Measurements from ENCODE around the gene KIAA0232. TPM values are rescaled to one million over a fixed set of nuclear protein-coding genes. Genes with fewer than 3 reads are reported as not detected.
A peak's percentile ranks its signal among the peaks of the same experiment; 100 is the strongest.

Gene KIAA0232
- total and polyA plus RNA-seq, 2 experiments from 2014 or later, result 11.3 to 34.3 TPM

GRCh38 chr4:6839579-6839978 is 57.1 kb downstream of the KIAA0232 start:
- no peaks in the 10 kb centered on the region for H3K27me3 ChIP-seq
- peaks cover 36% of the 10 kb centered on the region for H4K20me1 ChIP-seq (ENCODE audit: insufficient read depth, poor library complexity, severe bottlenecking)
- H2AFZ ChIP-seq, result no peak overlapping the region
- H3K27ac ChIP-seq, result peak overlapping the region; percentile 33
- H3K9me2 ChIP-seq (replicated peaks; ENCODE audit: insufficient read depth), result no peaks in the 10 kb centered on the region
- WGBS (ENCODE audit: low lambda C conversion rate, missing lambda C conversion rate), result 78% methylated on average over 4 of the region's 4 CpGs
- H3K79me2 ChIP-seq, result peaks cover 65% of the 10 kb centered on the region
- no peak for TF ChIP-seq EZH2phosphoT487 (IDR thresholded peaks at IDR 0.05; ENCODE audit: low read depth, severe bottlenecking, unreplicated experiment)
- TF ChIP-seq, protein P1, sequence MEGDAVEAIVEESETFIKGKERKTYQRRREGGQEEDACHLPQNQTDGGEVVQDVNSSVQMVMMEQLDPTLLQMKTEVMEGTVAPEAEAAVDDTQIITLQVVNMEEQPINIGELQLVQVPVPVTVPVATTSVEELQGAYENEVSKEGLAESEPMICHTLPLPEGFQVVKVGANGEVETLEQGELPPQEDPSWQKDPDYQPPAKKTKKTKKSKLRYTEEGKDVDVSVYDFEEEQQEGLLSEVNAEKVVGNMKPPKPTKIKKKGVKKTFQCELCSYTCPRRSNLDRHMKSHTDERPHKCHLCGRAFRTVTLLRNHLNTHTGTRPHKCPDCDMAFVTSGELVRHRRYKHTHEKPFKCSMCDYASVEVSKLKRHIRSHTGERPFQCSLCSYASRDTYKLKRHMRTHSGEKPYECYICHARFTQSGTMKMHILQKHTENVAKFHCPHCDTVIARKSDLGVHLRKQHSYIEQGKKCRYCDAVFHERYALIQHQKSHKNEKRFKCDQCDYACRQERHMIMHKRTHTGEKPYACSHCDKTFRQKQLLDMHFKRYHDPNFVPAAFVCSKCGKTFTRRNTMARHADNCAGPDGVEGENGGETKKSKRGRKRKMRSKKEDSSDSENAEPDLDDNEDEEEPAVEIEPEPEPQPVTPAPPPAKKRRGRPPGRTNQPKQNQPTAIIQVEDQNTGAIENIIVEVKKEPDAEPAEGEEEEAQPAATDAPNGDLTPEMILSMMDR (IDR thresholded peaks at IDR 0.05; ENCODE audit: poor library complexity), result no peak
- no peak for TF ChIP-seq EZH2 (IDR thresholded peaks at IDR 0.05; ENCODE audit: borderline replicate concordance)
- no peak for DNase-seq (ENCODE audit: low spot score)
- no peak overlapping the region for H3K4me3 ChIP-seq
- peaks cover 5% of the 10 kb centered on the region for H3K4me1 ChIP-seq (ENCODE audit: insufficient read depth)
- peak overlapping the region; percentile 24 for H3K4me2 ChIP-seq
- H3K36me3 ChIP-seq (replicated peaks; ENCODE audit: insufficient read depth, low read depth), result no peaks in the 10 kb centered on the region
- no peaks in the 10 kb centered on the region for H3K9me3 ChIP-seq (ENCODE audit: low read depth)

GRCh38 chr4:6840062-6840976 is 57.8 kb downstream of the KIAA0232 start:
- Histone ChIP-seq H3K4me3 (no peak overlapping the region), H3K27me3 (no peaks in the 10 kb centered on the region), H3K4me1 (ENCODE audit: insufficient read depth) (peaks cover 5% of the 10 kb centered on the region), H3K4me2 (peak overlapping the region; percentile 24), H4K20me1 (ENCODE audit: insufficient read depth, poor library complexity, severe bottlenecking) (peaks cover 36% of the 10 kb centered on the region), H3K27ac (peak overlapping the region; percentile 33), H3K9me2 (replicated peaks; ENCODE audit: insufficient read depth) (no peaks in the 10 kb centered on the region), H3K36me3 (replicated peaks; ENCODE audit: insufficient read depth, low read depth) (no peaks in the 10 kb centered on the region), H3K9me3 (ENCODE audit: low read depth) (no peaks in the 10 kb centered on the region), H3K79me2 (peaks cover 65% of the 10 kb centered on the region), H2AFZ (no peak overlapping the region)
- DNase-seq (ENCODE audit: low spot score), result peak; percentile 19
- WGBS (ENCODE audit: low lambda C conversion rate, missing lambda C conversion rate), result 52% methylated on average over 8 of the region's 8 CpGs
- no peak for TF ChIP-seq EZH2phosphoT487 (IDR thresholded peaks at IDR 0.05; ENCODE audit: low read depth, severe bottlenecking, unreplicated experiment)
- TF ChIP-seq EZH2 (IDR thresholded peaks at IDR 0.05; ENCODE audit: borderline replicate concordance), result no peak
- TF ChIP-seq, protein P1 (IDR thresholded peaks at IDR 0.05; ENCODE audit: poor library complexity), result no peak

DNA sequence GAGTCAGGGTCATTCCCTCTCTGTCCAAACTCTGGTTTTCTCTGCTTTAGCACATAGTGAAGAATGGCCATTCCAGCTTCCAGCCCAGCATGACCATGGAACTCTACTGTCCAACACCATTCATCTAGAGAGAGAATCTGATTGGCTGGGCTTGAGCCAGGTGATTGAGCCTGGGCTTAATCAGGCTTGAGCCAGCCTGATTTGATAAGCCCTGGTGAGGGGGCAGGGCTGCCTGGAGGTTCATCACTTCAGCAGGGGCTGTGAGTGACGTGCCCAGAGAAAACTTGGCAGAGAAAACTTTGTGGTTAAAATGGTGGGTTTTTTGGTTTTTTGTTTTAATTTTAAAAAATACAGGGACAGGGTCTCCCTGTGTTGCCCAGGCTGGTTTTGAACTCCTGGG is 62.5 kb downstream of the KIAA0232 start:
- no peaks in the 10 kb centered on the region for H3K9me2 ChIP-seq (replicated peaks; ENCODE audit: insufficient read depth)
- no peaks in the 10 kb centered on the region for H3K9me3 ChIP-seq (ENCODE audit: low read depth)
- no peak overlapping the region for H2AFZ ChIP-seq
- H3K27ac ChIP-seq, result no peak overlapping the region
- H3K4me3 ChIP-seq, result no peak overlapping the region
- WGBS (ENCODE audit: low lambda C conversion rate, missing lambda C conversion rate), result 100% methylated on average over 1 of the region's 1 CpG
- peaks cover 41% of the 10 kb centered on the region for H4K20me1 ChIP-seq (ENCODE audit: insufficient read depth, poor library complexity, severe bottlenecking)
- DNase-seq (ENCODE audit: low spot score), result no peak
- H3K79me2 ChIP-seq, result peaks cover 74% of the 10 kb centered on the region
- no peak for TF ChIP-seq EZH2 (IDR thresholded peaks at IDR 0.05; ENCODE audit: borderline replicate concordance)
- TF ChIP-seq, protein P1 (IDR thresholded peaks at IDR 0.05; ENCODE audit: poor library complexity), result no peak
- no peak for TF ChIP-seq EZH2phosphoT487 (IDR thresholded peaks at IDR 0.05; ENCODE audit: low read depth, severe bottlenecking, unreplicated experiment)
- H3K4me1 ChIP-seq (ENCODE audit: insufficient read depth), result no peaks in the 10 kb centered on the region
- no peak overlapping the region for H3K4me2 ChIP-seq
- H3K36me3 ChIP-seq (replicated peaks; ENCODE audit: insufficient read depth, low read depth), result no peaks in the 10 kb centered on the region
- H3K27me3 ChIP-seq, result no peaks in the 10 kb centered on the region
